Gastrocnemius medialis (tissue), 4 donors: Measurements from ENCODE around the gene MAGI1.

ENCODE experiments used
- CTCF ChIP-seq, 5 experiments: fragments of 450-650 bp in 3 of 5; fragments of 200-600 bp in 2 of 5; sonication (generic) in 2 of 5; IDR thresholded peaks in 4 of 5; conservative IDR thresholded peaks in 1 of 5; 1 replicate in 4 of 5; 2 replicates in 1 of 5; pipeline ENCODE4 v1.5.1; 2016 to 2019; ENCODE audit warnings: antibody characterized with exemption in 5 of 5, mild to moderate bottlenecking in 3 of 5, moderate library complexity in 3 of 5
- POLR2A ChIP-seq, 2 donors: fragments of 450-650 bp; IDR thresholded peaks; one replicate each; pipeline ENCODE4 v1.6.1; 2017; ENCODE audit warnings: antibody characterized with exemption in 2 of 2, mild to moderate bottlenecking in 2 of 2, moderate library complexity in 2 of 2

- no peak for TF ChIP-seq CTCF (IDR thresholded peaks at IDR 0.05 in 4 of 5, conservative IDR thresholded peaks at IDR 0.05 in 1 of 5)
- no peak for TF ChIP-seq POLR2A (IDR thresholded peaks at IDR 0.05)
Observed at GRCh38 chr3:65831733-65832425, 206.8 kb downstream of the MAGI1 start.
